Measurements from ENCODE around the gene DNAJB6. TPM values are rescaled to one million over a fixed set of nuclear protein-coding genes. Genes with fewer than 3 reads are reported as not detected.

Gene DNAJB6
- total RNA-seq, 1 donor from 2014 or later: 126 TPM

GRCh38 chr7:157434231-157434630 is 97.4 kb downstream of the DNAJB6 start:
- no peak for DNase-seq (ENCODE audit: low read depth)
- no peak for TF ChIP-seq CTCF (IDR thresholded peaks at IDR 0.05; ENCODE audit: insufficient read depth, low read length, poor library complexity, severe bottlenecking)
- peaks cover 7% of the 10 kb centered on the region for H3K27me3 ChIP-seq (ENCODE audit: control insufficient read depth, insufficient read depth, low read length)
- H3K4me3 ChIP-seq (ENCODE audit: low read depth, low read length): no peak overlapping the region
- H3K36me3 ChIP-seq (ENCODE audit: control insufficient read depth, insufficient read depth, low read length): no peaks in the 10 kb centered on the region

- H3K36me3 ChIP-seq (ENCODE audit: control insufficient read depth, insufficient read depth, low read length): no peaks in the 10 kb centered on the region
- peaks cover 7% of the 10 kb centered on the region for H3K27me3 ChIP-seq (ENCODE audit: control insufficient read depth, insufficient read depth, low read length)
- no peak for DNase-seq (ENCODE audit: low read depth)
- no peak for TF ChIP-seq CTCF (IDR thresholded peaks at IDR 0.05; ENCODE audit: insufficient read depth, low read length, poor library complexity, severe bottlenecking)
- H3K4me3 ChIP-seq (ENCODE audit: low read depth, low read length): no peak overlapping the region
These were observed 97.9 kb downstream of the DNAJB6 start for GRCh38 chr7:157434701-157435100.

- TF ChIP-seq CTCF (IDR thresholded peaks at IDR 0.05; ENCODE audit: insufficient read depth, low read length, poor library complexity, severe bottlenecking): no peak
- no peaks in the 10 kb centered on the region for H3K36me3 ChIP-seq (ENCODE audit: control insufficient read depth, insufficient read depth, low read length)
- H3K4me3 ChIP-seq (ENCODE audit: low read depth, low read length): no peak overlapping the region
These were observed 99.3 kb downstream of the DNAJB6 start for GRCh38 chr7:157436076-157436475.

GRCh38 chr7:157436763-157437480 is 100.1 kb downstream of the DNAJB6 start:
- DNase-seq (ENCODE audit: low read depth): no peak
- TF ChIP-seq CTCF (IDR thresholded peaks at IDR 0.05; ENCODE audit: insufficient read depth, low read length, poor library complexity, severe bottlenecking): no peak

More at GRCh38 chr7:157436076-157436475, 99.3 kb downstream of the DNAJB6 start:
- DNase-seq (ENCODE audit: low read depth): no peak
- peaks cover 7% of the 10 kb centered on the region for H3K27me3 ChIP-seq (ENCODE audit: control insufficient read depth, insufficient read depth, low read length)

GRCh38 chr7:157437519-157438061 is 100.8 kb downstream of the DNAJB6 start:
- TF ChIP-seq CTCF (IDR thresholded peaks at IDR 0.05; ENCODE audit: insufficient read depth, low read length, poor library complexity, severe bottlenecking): no peak
- H3K36me3 ChIP-seq (ENCODE audit: control insufficient read depth, insufficient read depth, low read length): no peaks in the 10 kb centered on the region
- no peaks in the 10 kb centered on the region for H3K27me3 ChIP-seq (ENCODE audit: control insufficient read depth, insufficient read depth, low read length)
- no peak overlapping the region for H3K4me3 ChIP-seq (ENCODE audit: low read depth, low read length)
- no peak for DNase-seq (ENCODE audit: low read depth)

More at GRCh38 chr7:157436763-157437480, 100.1 kb downstream of the DNAJB6 start:
- H3K4me3 ChIP-seq (ENCODE audit: low read depth, low read length): no peak overlapping the region
- no peaks in the 10 kb centered on the region for H3K36me3 ChIP-seq (ENCODE audit: control insufficient read depth, insufficient read depth, low read length)
- peaks cover 3% of the 10 kb centered on the region for H3K27me3 ChIP-seq (ENCODE audit: control insufficient read depth, insufficient read depth, low read length)

Measured in kidney epithelial cell (primary cell).